ENCODE data around the gene TOM1L1.
"Not testable (repeated sequence)": the region's sequence is repeated elsewhere in the genome, so short reads cannot be mapped to it uniquely, and the experiment has no call there.

The TOM1L1 gene

GRCh38 chr17:54900457-54901229, at the start of gene TOM1L1:
Gene TOM1L1 (plus strand): TSS chr17:54900852. CDS start chr17:54900866, 14 bp downstream.
- DNase-seq = peak; percentile 86

GRCh38 chr17:54859187-54859586, 41.5 kb upstream of the TOM1L1 start:
- DNase-seq = no peak

GRCh38 chr17:54860617-54861470, 39.8 kb upstream of the TOM1L1 start:
- DNase-seq = no peak

- DNase-seq = no peak
These were observed 39.1 kb upstream of the TOM1L1 start for GRCh38 chr17:54861471-54861983.

GRCh38 chr17:54863176-54863575, 37.5 kb upstream of the TOM1L1 start:
- no peak for DNase-seq

- no peak for DNase-seq
These were observed 36.6 kb upstream of the TOM1L1 start for GRCh38 chr17:54864070-54864469.

- no peak for DNase-seq
These were observed 35.9 kb upstream of the TOM1L1 start for GRCh38 chr17:54864636-54865356.

- no peak for DNase-seq
These were observed 33.0 kb upstream of the TOM1L1 start for GRCh38 chr17:54867634-54868033.

- DNase-seq = no peak
These were observed 29.9 kb upstream of the TOM1L1 start for GRCh38 chr17:54870671-54871175.

- not testable (repeated sequence) for DNase-seq
These were observed 24.7 kb upstream of the TOM1L1 start for GRCh38 chr17:54875906-54876305.

- no peak for DNase-seq
These were observed 23.9 kb upstream of the TOM1L1 start for GRCh38 chr17:54876656-54877195.

GRCh38 chr17:54881255-54881972, 19.2 kb upstream of the TOM1L1 start:
- DNase-seq = no peak

- no peak for DNase-seq
These were observed 18.3 kb upstream of the TOM1L1 start for GRCh38 chr17:54882371-54882770.

- DNase-seq = no peak
These were observed 17.7 kb upstream of the TOM1L1 start for GRCh38 chr17:54882950-54883349.

- no peak for DNase-seq
These were observed 16.7 kb upstream of the TOM1L1 start for GRCh38 chr17:54883939-54884338.

- no peak for DNase-seq
These were observed 12.9 kb upstream of the TOM1L1 start for GRCh38 chr17:54887787-54888186.

- DNase-seq = no peak
These were observed 12.4 kb upstream of the TOM1L1 start for GRCh38 chr17:54888254-54888653.

- no peak for DNase-seq
These were observed 11.7 kb upstream of the TOM1L1 start for GRCh38 chr17:54888981-54889380.

GRCh38 chr17:54891176-54891821, 9.4 kb upstream of the TOM1L1 start:
- DNase-seq = no peak

- no peak for DNase-seq
These were observed 8.3 kb upstream of the TOM1L1 start for GRCh38 chr17:54892360-54892759.

- peak; percentile 12 for DNase-seq
These were observed 2.1 kb upstream of the TOM1L1 start for GRCh38 chr17:54898576-54898975.
